Esophagus (tissue), 2 donors: Measurements from ENCODE around the gene KCNJ2. TPM values are rescaled to one million over a fixed set of nuclear protein-coding genes. Genes with fewer than 3 reads are reported as not detected.

ENCODE experiments used
- H3K27ac ChIP-seq, 2 donors: one replicate each; pipeline ENCODE4 v1.5.1; 2013; ENCODE audit warnings: low read depth in 2 of 2, mild to moderate bottlenecking in 2 of 2, inconsistent platforms in 1 of 2, low read length in 1 of 2, moderate library complexity in 1 of 2
- H3K27me3 ChIP-seq, 2 donors: one replicate each; pipeline ENCODE4 v1.6.1; 2013; ENCODE audit warnings: low read length in 2 of 2, control low read depth in 1 of 2, mild to moderate bottlenecking in 1 of 2; ENCODE audit not compliant: insufficient read depth in 2 of 2, control insufficient read depth in 1 of 2
- H3K36me3 ChIP-seq, 2 donors: one replicate each; pipeline ENCODE4 v1.6.1; 2013; ENCODE audit warnings: low read length in 1 of 2; ENCODE audit not compliant: control insufficient read depth in 2 of 2, insufficient read depth in 2 of 2
- H3K4me1 ChIP-seq, 2 donors: one replicate each; pipeline ENCODE4 v1.6.1; 2013; ENCODE audit warnings: low read length in 1 of 2; ENCODE audit not compliant: control insufficient read depth in 2 of 2, insufficient read depth in 2 of 2
- H3K4me3 ChIP-seq, 2 donors: one replicate each; pipeline ENCODE4 v1.5.1; 2013; ENCODE audit warnings: low read length in 2 of 2, mild to moderate bottlenecking in 2 of 2, low read depth in 1 of 2, moderate library complexity in 1 of 2
- H3K9me3 ChIP-seq, 2 donors: one replicate each; pipeline ENCODE4 v1.6.1; 2013; ENCODE audit warnings: mild to moderate bottlenecking in 2 of 2, low read depth in 1 of 2, low read length in 1 of 2, moderate library complexity in 1 of 2; ENCODE audit not compliant: control insufficient read depth in 2 of 2, insufficient read depth in 1 of 2
- WGBS, 2 donors: extraction: QIAGEN DNeasy Blood & Tissue Kit; methylation state at CpG; one replicate each; pipeline ENCODE4 v1.1.7; 2013; 5-methylcytosine and 5-hydroxymethylcytosine counted together
- polyA plus RNA-seq, 2 donors: library from polyadenylated mRNA; stranded (reverse); fragments of 200-250 nt; gene quantifications; one replicate each; pipeline ENCODE4 v1.2.3, GENCODE V29; 2013
- donor health status: healthy with polysubstance abuse.
- donor health status: Bipolar disorder and iron deficiency.

KCNJ2 gene
- polyA plus RNA-seq, 2 donors = 1.9 to 3.1 TPM

DNA sequence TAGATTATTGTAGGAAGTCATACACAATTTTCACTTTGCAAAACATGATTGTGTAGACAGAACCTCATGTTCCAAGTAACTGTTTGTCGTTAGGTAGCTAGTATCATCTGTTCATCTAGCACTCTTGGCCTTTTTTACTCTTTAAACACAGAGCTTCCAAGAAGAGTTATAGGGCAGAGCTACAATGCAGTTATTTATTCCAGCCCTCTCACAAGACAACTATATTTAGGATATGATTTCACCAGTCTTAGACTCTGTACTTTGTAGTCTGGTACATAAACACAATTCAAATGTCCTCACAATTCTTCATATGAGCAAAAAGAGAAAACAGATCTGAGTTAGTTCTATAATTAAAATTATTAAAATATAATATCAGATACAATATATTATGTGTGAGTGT, 37.9 kb downstream of the KCNJ2 start:
- WGBS, 2 donors = 68 to 79% methylated on average over 1 of the region's 1 CpG
- H3K36me3 ChIP-seq = no peaks in the 10 kb centered on the region

DNA sequence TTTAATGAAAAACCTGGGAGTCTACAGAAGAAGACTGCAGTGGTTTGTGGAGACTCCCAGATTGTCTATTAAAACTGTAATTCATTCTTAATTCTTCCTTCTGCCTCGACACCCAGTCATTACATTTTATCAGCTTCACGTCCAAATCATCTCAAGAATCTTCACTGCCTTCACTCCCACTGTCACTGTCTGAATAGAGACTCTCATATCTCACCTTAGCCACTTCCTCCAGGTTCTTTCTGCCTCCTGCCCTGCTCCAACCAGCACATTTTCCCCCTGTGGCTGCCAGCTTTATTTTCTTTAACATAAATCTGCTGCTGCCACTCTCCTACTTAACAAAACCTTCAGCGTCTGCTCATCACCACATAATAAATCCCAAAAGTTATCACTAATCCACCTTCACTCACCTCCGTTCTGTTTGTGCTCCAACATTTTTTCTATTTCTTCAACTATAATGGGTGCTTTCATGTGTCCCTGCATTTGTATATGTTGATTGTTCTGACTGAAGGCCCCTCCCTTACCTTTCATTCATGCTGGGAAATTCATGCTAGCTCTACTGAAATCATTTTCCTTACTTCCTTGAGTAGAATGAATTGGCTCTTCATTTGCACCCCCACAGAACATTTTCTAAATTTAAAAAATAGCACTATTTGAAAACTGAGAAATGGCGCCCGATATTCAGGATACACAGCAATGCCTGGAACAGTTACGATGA, 38.9 kb downstream of the KCNJ2 start:
- Histone ChIP-seq H3K4me1 (peaks cover 0 to 2% of the 10 kb centered on the region in 2 donors), H3K4me3 (no peak overlapping the region), H3K27me3 (no peaks in the 10 kb centered on the region), H3K9me3 (no peaks in the 10 kb centered on the region), H3K36me3 (no peaks in the 10 kb centered on the region), H3K27ac (no peak overlapping the region)
- WGBS, 2 donors = 77 to 79% methylated on average over 7 of the region's 7 CpGs

More for the DNA sequence above, 37.9 kb downstream of the KCNJ2 start:
- H3K9me3 ChIP-seq = no peaks in the 10 kb centered on the region
- peaks cover 0 to 2% of the 10 kb centered on the region in 2 donors for H3K4me1 ChIP-seq
- no peaks in the 10 kb centered on the region for H3K27me3 ChIP-seq
- H3K27ac ChIP-seq = no peak overlapping the region
- no peak overlapping the region for H3K4me3 ChIP-seq

DNA sequence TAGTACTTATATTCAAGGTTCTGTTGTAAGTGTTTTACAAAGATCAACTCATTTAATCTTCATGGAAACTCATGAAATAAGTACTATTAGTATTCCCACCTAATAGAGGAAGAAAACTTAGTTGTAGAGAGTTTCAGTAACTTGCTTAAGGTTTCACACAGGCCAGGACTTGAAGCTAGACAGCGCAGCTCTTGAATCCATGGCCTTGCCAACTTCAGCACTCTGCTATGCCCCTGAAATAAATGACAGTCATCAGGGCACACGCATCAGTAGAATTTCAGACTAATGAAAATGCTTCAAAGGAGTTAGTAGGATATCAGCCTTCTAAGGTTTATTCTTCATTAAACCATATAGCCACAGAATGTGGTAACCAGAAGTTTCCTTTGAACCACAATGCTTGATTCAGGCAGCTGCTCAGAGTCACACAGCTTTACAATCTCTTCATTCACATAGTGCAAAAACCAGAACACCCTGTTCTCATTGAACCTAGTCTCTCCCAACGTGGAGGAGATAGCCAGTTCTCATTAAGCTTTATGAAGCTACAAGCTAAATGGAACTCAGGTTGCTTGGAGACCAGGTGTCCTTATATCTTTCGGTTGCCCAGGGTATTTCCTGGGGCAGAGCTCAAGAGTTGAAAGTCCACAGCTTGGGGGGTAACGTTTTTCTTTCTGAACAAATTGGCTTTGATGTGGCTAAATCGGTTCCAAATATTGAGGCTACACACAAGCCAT, 39.7 kb downstream of the KCNJ2 start:
- Histone ChIP-seq H3K27ac (no peak overlapping the region), H3K27me3 (no peaks in the 10 kb centered on the region), H3K4me1 (peaks cover 0 to 2% of the 10 kb centered on the region in 2 donors), H3K9me3 (peaks cover 0 to 3% of the 10 kb centered on the region in 2 donors), H3K36me3 (no peaks in the 10 kb centered on the region), H3K4me3 (no peak overlapping the region)
- WGBS, 2 donors = 54% methylated on average over 6 of the region's 6 CpGs

DNA sequence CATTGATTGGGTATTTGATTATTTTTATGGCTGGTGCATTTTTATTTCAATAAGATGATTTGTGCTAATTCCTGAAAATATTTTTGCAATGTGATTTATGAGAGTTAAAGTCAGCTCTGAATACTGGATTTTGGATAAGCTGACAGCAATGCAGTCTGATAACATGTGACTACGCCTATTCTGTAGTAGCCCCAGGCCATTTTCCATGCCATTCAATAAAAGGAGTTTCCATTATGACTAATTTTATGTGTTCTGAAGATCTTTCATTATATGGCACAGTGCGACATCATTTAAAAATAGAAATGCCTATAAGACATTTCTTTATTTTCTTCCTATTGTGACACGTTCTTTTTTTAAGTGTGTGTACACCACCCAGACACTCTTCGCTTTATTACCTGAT, 46.3 kb downstream of the KCNJ2 start:
- Histone ChIP-seq H3K9me3 (peaks cover 0 to 3% of the 10 kb centered on the region in 2 donors), H3K27ac (no peak overlapping the region), H3K27me3 (no peaks in the 10 kb centered on the region), H3K36me3 (no peaks in the 10 kb centered on the region), H3K4me3 (no peak overlapping the region), H3K4me1 (no peaks in the 10 kb centered on the region)
- WGBS, 2 donors = 60 to 75% methylated on average over 4 of the region's 4 CpGs

DNA sequence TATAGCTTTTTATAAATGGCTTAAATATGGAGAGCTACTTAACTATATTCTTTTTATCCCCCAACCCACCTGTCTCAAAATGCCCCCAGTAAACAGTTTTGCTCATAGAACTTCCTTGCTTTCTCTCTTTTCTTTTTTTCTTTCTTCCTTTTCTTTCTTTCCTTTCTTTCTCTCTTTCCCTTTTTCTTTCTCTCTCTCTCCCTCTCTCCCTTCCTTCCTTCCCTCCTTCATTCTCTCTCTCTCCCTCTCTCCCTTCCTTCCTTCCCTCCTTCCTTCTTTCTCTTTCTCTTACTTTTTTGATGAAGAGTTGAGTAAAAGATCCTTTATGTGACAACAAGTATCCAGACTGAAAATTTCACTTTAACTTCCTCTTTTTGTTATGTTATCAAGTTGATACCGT, 48.2 kb downstream of the KCNJ2 start:
- Histone ChIP-seq H3K27ac (no peak overlapping the region), H3K4me1 (no peaks in the 10 kb centered on the region), H3K4me3 (no peak overlapping the region), H3K27me3 (no peaks in the 10 kb centered on the region), H3K36me3 (no peaks in the 10 kb centered on the region), H3K9me3 (peaks cover 0 to 3% of the 10 kb centered on the region in 2 donors)
- 76 to 80% methylated on average over 1 of the region's 1 CpG for WGBS, 2 donors

DNA sequence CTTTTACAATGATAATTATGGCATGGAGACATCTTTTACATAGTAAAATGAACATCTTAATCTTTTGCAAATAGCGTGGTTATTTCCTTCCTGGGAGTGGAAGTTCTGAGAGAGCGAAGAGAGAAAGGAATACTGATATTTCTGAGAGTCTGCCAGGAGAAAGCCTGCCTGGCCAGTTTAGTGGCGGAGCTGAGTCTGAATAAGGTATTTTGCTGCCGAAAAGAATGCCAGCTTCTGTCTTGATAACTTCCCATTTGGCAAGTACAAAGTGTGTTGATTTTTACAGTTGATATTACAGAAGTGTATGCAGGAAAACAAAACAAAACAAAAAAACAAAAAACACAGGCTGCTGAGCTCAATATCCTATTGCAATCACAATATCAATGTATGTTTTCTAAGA, 55.9 kb downstream of the KCNJ2 start:
- Histone ChIP-seq H3K4me3 (no peak overlapping the region), H3K36me3 (no peaks in the 10 kb centered on the region), H3K27ac (no peak overlapping the region), H3K27me3 (no peaks in the 10 kb centered on the region), H3K4me1 (no peaks in the 10 kb centered on the region), H3K9me3 (no peaks in the 10 kb centered on the region)
- WGBS, 2 donors = 45 to 53% methylated on average over 4 of the region's 4 CpGs

Other genes with a start within 250 kb of the KCNJ2 start
- under 1 TPM; 0.04 to 0.08 TPM for gene KCNJ16, start 94.3 kb upstream of the KCNJ2 start, polyA plus RNA-seq